Measurements from ENCODE around the gene HACD2. TPM values are rescaled to one million over a fixed set of nuclear protein-coding genes. Genes with fewer than 3 reads are reported as not detected.

Gene HACD2
- total RNA-seq (10 to 100 TPM in 7 of 10 donors, 1 to 10 TPM in 3; 6.8 to 14.1 (median 11.0) TPM), polyA plus RNA-seq (1 to 10 TPM; 7.9 to 8.1 TPM)
- long read RNA-seq, donor 1, partial matches to known transcripts = 3 of 6 reads
- long read RNA-seq, donor 1, other reads (novel, unspliced or antisense) = 3 of 6 reads
- long read RNA-seq, donor 2, full-length matches to known transcripts = 1 of 6 reads
- long read RNA-seq, donor 2, partial matches to known transcripts = 2 of 6 reads
- long read RNA-seq, donor 2, other reads (novel, unspliced or antisense) = 3 of 6 reads
- long read RNA-seq, donor 3, partial matches to known transcripts = 0 of 2 reads
- long read RNA-seq, donor 3, other reads (novel, unspliced or antisense) = 2 of 2 reads

- no peak for TF ChIP-seq CTCF (IDR thresholded peaks at IDR 0.05)
Measured at GRCh38 chr3:123584988-123585937, at the start of gene HACD2. Gene HACD2, minus strand, starts transcription at chr3:123585053. Its CDS starts 26 bp downstream, at chr3:123585027.

GRCh38 chr3:123634149-123635051 lies 49.5 kb upstream of the HACD2 start:
- no peaks in the 10 kb centered on the region for H3K27me3 ChIP-seq
- no peak overlapping the region for H3K4me3 ChIP-seq
- no peak overlapping the region for H3K27ac ChIP-seq
- 73 to 74% methylated on average over 15 of the region's 15 CpGs for WGBS, 2 donors
- intact Hi-C loops (cut with DNase I) = no loop called here
- peaks cover 0 to 25% (median 8%) of the 10 kb centered on the region in 9 donors for H3K4me1 ChIP-seq
- ATAC-seq = no peak
- H3K9me3 ChIP-seq = no peaks in the 10 kb centered on the region
- H3K36me3 ChIP-seq = peaks cover 0 to 23% (median 0%) of the 10 kb centered on the region in 9 donors
- TF ChIP-seq CTCF (IDR thresholded peaks at IDR 0.05) = no peak
- DNase-seq = no peak

More at GRCh38 chr3:123584988-123585937, at the start of gene HACD2:
- peaks cover 0 to 1% (median 0%) of the 10 kb centered on the region in 11 donors for H3K9me3 ChIP-seq
- no peaks in the 10 kb centered on the region for H3K27me3 ChIP-seq
- H3K4me1 ChIP-seq = peaks cover 0 to 26% (median 21%) of the 10 kb centered on the region in 9 donors
- 0% methylated on average over 48 to 52 of the region's 54 CpGs for WGBS, 2 donors
- DNase-seq = peak; percentile 96 to 97
- H3K27ac ChIP-seq = peak within 1 kb of the TSS; percentile 80 to 94 (median 92)
- H3K36me3 ChIP-seq = peaks cover 0 to 20% (median 0%) of the 10 kb centered on the region in 9 donors
- ATAC-seq = peak; percentile 96 to 99 (median 98)
- intact Hi-C loops (cut with DNase I) = no loop called here
- H3K4me3 ChIP-seq = peak within 1 kb of the TSS; percentile 61 to 98 (median 86)

DNA sequence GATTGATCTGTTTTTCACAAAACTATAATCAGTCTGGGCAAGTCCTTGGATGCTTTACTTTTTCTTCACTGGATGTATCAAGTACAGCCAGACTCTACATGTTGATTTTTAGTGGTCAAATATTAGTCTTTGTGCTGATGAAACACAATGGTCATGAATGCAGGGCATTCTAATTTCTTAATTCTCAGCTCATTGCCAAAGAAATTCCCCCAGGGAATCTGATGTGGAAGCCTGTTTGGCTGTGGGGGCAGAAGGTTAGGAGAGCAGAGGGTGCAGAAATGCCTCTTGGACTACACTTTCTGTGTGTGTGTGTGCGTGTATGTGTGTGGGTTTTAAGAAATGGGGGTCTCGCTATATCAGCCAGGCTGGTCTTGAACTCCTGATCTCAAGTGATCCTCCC lies 48.7 kb upstream of the HACD2 start:
- intact Hi-C loops (cut with DNase I) = no loop called here
- no peak for TF ChIP-seq CTCF (IDR thresholded peaks at IDR 0.05)
- Histone ChIP-seq H3K4me3 (no peak overlapping the region), H3K27ac (no peak overlapping the region), H3K27me3 (no peaks in the 10 kb centered on the region), H3K9me3 (no peaks in the 10 kb centered on the region), H3K36me3 (peaks cover 0 to 16% (median 0%) of the 10 kb centered on the region in 9 donors), H3K4me1 (peaks cover 0 to 25% (median 8%) of the 10 kb centered on the region in 9 donors)
- no peak for ATAC-seq
- 93 to 94% methylated on average over 2 of the region's 2 CpGs for WGBS, 2 donors
- no peak for DNase-seq
